Hippocampal formation (tissue), 2 donors: ENCODE measurements around the gene PFDN4.
"Not testable (repeated sequence)": the region's sequence is repeated elsewhere in the genome, so short reads cannot be mapped to it uniquely, and the experiment has no call there.

Source experiments
- DNase-seq, 2 donors: peaks; one replicate each; lab custom pipeline; 2025; lab: John Stamatoyannopoulos, UW

PFDN4 gene

GRCh38 chr20:54223751-54224150 is 15.9 kb downstream of the PFDN4 start:
- DNase-seq: no peak

GRCh38 chr20:54224642-54225041 is 16.8 kb downstream of the PFDN4 start:
- DNase-seq: not testable (repeated sequence)

GRCh38 chr20:54227241-54227640 is 19.4 kb downstream of the PFDN4 start:
- DNase-seq: no peak

GRCh38 chr20:54227751-54228150 is 19.9 kb downstream of the PFDN4 start:
- no peak for DNase-seq

GRCh38 chr20:54228841-54229240 is 21.0 kb downstream of the PFDN4 start:
- no peak for DNase-seq

- DNase-seq: no peak
Measured at GRCh38 chr20:54229566-54230160, 21.8 kb downstream of the PFDN4 start.

GRCh38 chr20:54231036-54231435 is 23.1 kb downstream of the PFDN4 start:
- no peak for DNase-seq

- DNase-seq: no peak
Measured at GRCh38 chr20:54234991-54235390, 27.1 kb downstream of the PFDN4 start.

GRCh38 chr20:54237116-54237943 is 29.4 kb downstream of the PFDN4 start:
- no peak for DNase-seq

GRCh38 chr20:54244113-54244512 is 36.2 kb downstream of the PFDN4 start:
- DNase-seq: no peak

- not testable (repeated sequence) for DNase-seq
Measured at GRCh38 chr20:54248705-54249104, 40.8 kb downstream of the PFDN4 start.

GRCh38 chr20:54250691-54251090 is 42.8 kb downstream of the PFDN4 start:
- DNase-seq: no peak

GRCh38 chr20:54251096-54251495 is 43.2 kb downstream of the PFDN4 start:
- no peak for DNase-seq

- no peak for DNase-seq
Measured at GRCh38 chr20:54254596-54254995, 46.7 kb downstream of the PFDN4 start.

- DNase-seq: no peak
Measured at GRCh38 chr20:54255157-54255556, 47.3 kb downstream of the PFDN4 start.

GRCh38 chr20:54256202-54256601 is 48.3 kb downstream of the PFDN4 start:
- no peak for DNase-seq

- DNase-seq: no peak
Measured at GRCh38 chr20:54257071-54257816, 49.4 kb downstream of the PFDN4 start.

- no peak for DNase-seq
Measured at GRCh38 chr20:54260116-54260515, 52.2 kb downstream of the PFDN4 start.

GRCh38 chr20:54262671-54263070 is 54.8 kb downstream of the PFDN4 start:
- DNase-seq: no peak

GRCh38 chr20:54263116-54263690 is 55.3 kb downstream of the PFDN4 start:
- DNase-seq: no peak

- DNase-seq: not testable (repeated sequence)
Measured at GRCh38 chr20:54265791-54266190, 57.9 kb downstream of the PFDN4 start.

- DNase-seq: no peak
Measured at GRCh38 chr20:54266844-54267243, 59.0 kb downstream of the PFDN4 start.
